Activated CD8-positive, alpha-beta T cell treated with anti-CD3 and anti-CD28 coated beads for 36 hours (primary cell): Measurements from ENCODE around the gene CYB5A. TPM values are rescaled to one million over a fixed set of nuclear protein-coding genes. Genes with fewer than 3 reads are reported as not detected.
"Not testable (repeated sequence)": the region's sequence is repeated elsewhere in the genome, so short reads cannot be mapped to it uniquely, and the experiment has no call there.

ENCODE experiments used
- ATAC-seq: fragments of 200-7000 bp; cut with Tn5 transposase; one replicate; pipeline ENCODE4 v1.10.0; 2021; ENCODE audit warnings: mild to moderate bottlenecking, moderate library complexity
- CTCF ChIA-PET: fragments of 350-600 bp; sonication (Branson Sonifier 250); formaldehyde crosslinking; loops from one replicate; lab custom pipeline; 2021; ENCODE audit warnings: antibody characterized with exemption; lab: Charles Lee
- POLR2A ChIA-PET: fragments of 350-600 bp; sonication (Branson Sonifier 250); formaldehyde crosslinking; loops from one replicate; lab custom pipeline; 2021; ENCODE audit warnings: antibody characterized with exemption; lab: Charles Lee
- DNase-seq: peaks from one replicate; pipeline ENCODE4 v3.0.0-alpha.2; 2020
- H3K27ac Mint-ChIP-seq: one replicate; pipeline ENCODE4 v1.8.0; 2021; ENCODE audit warnings: mild to moderate bottlenecking, mixed read lengths
- H3K27me3 Mint-ChIP-seq: one replicate; pipeline ENCODE4 v1.8.0; 2021; ENCODE audit warnings: mixed read lengths
- H3K36me3 Mint-ChIP-seq: one replicate; pipeline ENCODE4 v1.8.0; 2021; ENCODE audit warnings: low read depth, mixed read lengths
- H3K4me1 Mint-ChIP-seq: one replicate; pipeline ENCODE4 v1.8.0; 2021; ENCODE audit warnings: low read depth, mixed read lengths
- H3K4me3 Mint-ChIP-seq: one replicate; pipeline ENCODE4 v1.8.0; 2021; ENCODE audit warnings: mild to moderate bottlenecking, moderate library complexity, mixed read lengths
- H3K9me3 Mint-ChIP-seq: one replicate; pipeline ENCODE4 v1.8.0; 2021; ENCODE audit warnings: mixed read lengths
- CTCF ChIP-seq: fragments of 200-600 bp; IDR thresholded peaks from one replicate; pipeline ENCODE4 v1.8.0; 2022; ENCODE audit warnings: antibody characterized with exemption, mild to moderate bottlenecking
- intact Hi-C: fragments of 100-400 bp; cut with micrococcal nuclease; formaldehyde crosslinking; loops from one replicate; pipeline ENCODE4 v1.10.0; 2022
- total RNA-seq, 2 experiments: library from RNA; stranded (reverse); gene quantifications; one replicate each; pipeline ENCODE4 v1.2.3, GENCODE V29; 2021

Gene CYB5A
- total RNA-seq, 2 experiments from 2014 or later, result 60.2 to 62.4 TPM

- Mint-ChIP-seq H3K9me3 (no peaks in the 10 kb centered on the region), H3K36me3 (peaks cover 12% of the 10 kb centered on the region), H3K27ac (no peak overlapping the region), H3K4me3 (no peak overlapping the region), H3K4me1 (peaks cover 28% of the 10 kb centered on the region), H3K27me3 (no peaks in the 10 kb centered on the region)
- intact Hi-C loops, result no loop called here
- DNase-seq (no peak), ATAC-seq (no peak)
- ChIA-PET POLR2A (interaction anchor here (0.7 kb wide), 1 partner anchor 146 kb away, joined by 3 read pairs; no protein-coding TSS in a partner anchor), CTCF (interaction anchor here (1.3 kb wide), 1 partner anchor 11 kb away, joined by 4 read pairs; no protein-coding TSS in a partner anchor)
- TF ChIP-seq CTCF, result no peak
Observed at GRCh38 chr18:74286856-74287255, 4.9 kb downstream of the CYB5A start.

GRCh38 chr18:74286106-74286855 is 5.5 kb downstream of the CYB5A start:
- intact Hi-C loops, result no loop called here
- POLR2A ChIA-PET, result interaction anchor here (0.7 kb wide), 1 partner anchor 145 kb away, joined by 3 read pairs; no protein-coding TSS in a partner anchor
- no peaks in the 10 kb centered on the region for H3K27me3 Mint-ChIP-seq
- no peak for ATAC-seq
- no peak overlapping the region for H3K27ac Mint-ChIP-seq
- DNase-seq, result no peak
- no peak overlapping the region for H3K4me3 Mint-ChIP-seq
- peaks cover 12% of the 10 kb centered on the region for H3K36me3 Mint-ChIP-seq
- H3K9me3 Mint-ChIP-seq, result no peaks in the 10 kb centered on the region
- peaks cover 31% of the 10 kb centered on the region for H3K4me1 Mint-ChIP-seq
- CTCF ChIA-PET, result interaction anchor here (0.8 to 1.4 kb wide), 2 partner anchors 24 to 207 kb away, joined by 3 read pairs; no protein-coding TSS in a partner anchor
- no peak for TF ChIP-seq CTCF

GRCh38 chr18:74285583-74285982 is 6.2 kb downstream of the CYB5A start:
- H3K27ac Mint-ChIP-seq, DNase-seq, H3K9me3 Mint-ChIP-seq, H3K27me3 Mint-ChIP-seq, ATAC-seq, intact Hi-C loops, H3K4me3 Mint-ChIP-seq: not testable (repeated sequence)
- Mint-ChIP-seq H3K4me1 (peaks cover 32% of the 10 kb centered on the region), H3K36me3 (peaks cover 15% of the 10 kb centered on the region)
- ChIA-PET POLR2A (interaction anchor here (1.5 kb wide), 1 partner anchor 9 kb away, joined by 3 read pairs; no protein-coding TSS in a partner anchor), CTCF (interaction anchor here (0.8 to 1.4 kb wide), 2 partner anchors 25 to 208 kb away, joined by 3 read pairs; no protein-coding TSS in a partner anchor)

GRCh38 chr18:74284980-74285355 is 6.8 kb downstream of the CYB5A start:
- ChIA-PET CTCF (interaction anchor here (1.4 kb wide), 1 partner anchor 25 kb away, joined by 3 read pairs; no protein-coding TSS in a partner anchor), POLR2A (interaction anchor here (1.5 kb wide), 1 partner anchor 10 kb away, joined by 3 read pairs; no protein-coding TSS in a partner anchor)
- DNase-seq (no peak), ATAC-seq (no peak)
- Mint-ChIP-seq H3K4me1 (peaks cover 30% of the 10 kb centered on the region), H3K36me3 (peaks cover 17% of the 10 kb centered on the region), H3K4me3 (no peak overlapping the region), H3K27ac (no peak overlapping the region), H3K9me3 (no peaks in the 10 kb centered on the region), H3K27me3 (no peaks in the 10 kb centered on the region)
- no peak for TF ChIP-seq CTCF
- intact Hi-C loops, result no loop called here

- Mint-ChIP-seq H3K27ac (no peak overlapping the region), H3K27me3 (no peaks in the 10 kb centered on the region), H3K4me3 (no peak overlapping the region), H3K36me3 (peaks cover 19% of the 10 kb centered on the region), H3K4me1 (peaks cover 30% of the 10 kb centered on the region), H3K9me3 (no peaks in the 10 kb centered on the region)
- ATAC-seq (no peak), DNase-seq (no peak)
- no peak for TF ChIP-seq CTCF
- CTCF ChIA-PET, result interaction anchor here (1.4 kb wide), 1 partner anchor 26 kb away, joined by 3 read pairs; no protein-coding TSS in a partner anchor
- intact Hi-C loops, result no loop called here
- POLR2A ChIA-PET, result interaction anchor here (1.0 to 1.5 kb wide), 2 partner anchors 10 to 13 kb away, joined by 3 read pairs; no protein-coding TSS in a partner anchor
Observed at GRCh38 chr18:74284191-74284979, 7.4 kb downstream of the CYB5A start.
